GM21619 (cell line): ENCODE data around the gene CMTM4.
"Not testable (repeated sequence)": the region's sequence is repeated elsewhere in the genome, so short reads cannot be mapped to it uniquely, and the experiment has no call there.

Experiments
- ATAC-seq: cut with Tn5 transposase; IDR thresholded peaks from one replicate; pipeline ENCODE4 v1.9.1; 2021; ENCODE audit not compliant: unreplicated experiment

The CMTM4 gene

DNA sequence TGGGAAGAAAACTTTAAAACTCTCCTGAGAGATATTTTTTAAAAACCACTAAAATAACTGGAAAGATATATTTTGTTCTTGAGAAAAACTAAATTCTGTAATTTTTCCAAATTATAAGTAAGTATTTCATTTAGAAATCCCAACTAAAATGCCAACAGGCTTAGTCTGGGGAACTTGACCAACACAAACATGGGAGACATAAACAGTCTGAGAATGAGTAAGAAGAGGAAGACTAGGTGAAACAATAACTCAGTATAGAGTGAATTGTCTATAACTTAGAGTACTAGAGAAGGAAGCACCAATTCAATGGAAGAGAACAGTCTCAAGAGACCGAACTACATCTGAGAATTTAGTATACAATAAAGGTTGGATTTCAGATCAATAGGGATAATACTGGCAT lies 127.4 kb downstream of the CMTM4 start:
- no peak for ATAC-seq

DNA sequence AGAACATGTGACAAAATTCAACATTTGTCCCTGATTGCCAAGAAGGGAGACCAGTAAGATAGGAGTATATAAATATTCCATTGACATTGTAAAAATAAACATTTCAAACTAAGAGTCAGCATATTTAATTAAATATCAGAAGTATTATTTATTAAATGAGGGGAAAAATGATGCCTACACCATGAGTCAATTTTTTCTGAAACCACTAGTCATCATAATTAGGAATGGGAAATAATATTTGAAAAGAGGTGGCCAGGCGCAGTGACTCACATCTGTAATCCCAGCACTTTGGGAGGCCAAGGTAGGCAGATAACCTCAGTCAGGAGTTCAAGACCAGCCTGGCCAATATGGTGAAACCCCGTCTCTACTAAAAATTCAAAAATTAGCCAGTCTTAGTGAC lies 128.2 kb downstream of the CMTM4 start:
- ATAC-seq: no peak

DNA sequence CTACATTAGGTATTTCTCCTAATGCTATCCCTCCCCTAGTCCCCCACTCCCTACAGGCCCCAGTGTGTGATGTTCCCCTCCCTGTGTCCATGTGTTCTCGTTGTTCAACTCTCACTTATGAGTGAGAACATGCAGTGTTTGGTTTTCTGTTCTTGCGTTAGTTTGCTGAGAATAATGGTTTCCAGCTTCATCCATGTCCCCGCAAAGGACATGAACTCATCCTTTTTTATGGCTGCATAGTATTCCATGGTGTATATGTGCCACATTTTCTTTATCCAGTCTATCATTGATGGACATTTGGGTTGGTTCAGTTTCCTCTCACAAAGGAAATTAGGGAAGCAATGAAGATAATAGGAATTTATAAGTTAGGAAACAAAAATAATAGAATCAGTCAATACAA lies 129.3 kb downstream of the CMTM4 start:
- not testable (repeated sequence) for ATAC-seq

DNA sequence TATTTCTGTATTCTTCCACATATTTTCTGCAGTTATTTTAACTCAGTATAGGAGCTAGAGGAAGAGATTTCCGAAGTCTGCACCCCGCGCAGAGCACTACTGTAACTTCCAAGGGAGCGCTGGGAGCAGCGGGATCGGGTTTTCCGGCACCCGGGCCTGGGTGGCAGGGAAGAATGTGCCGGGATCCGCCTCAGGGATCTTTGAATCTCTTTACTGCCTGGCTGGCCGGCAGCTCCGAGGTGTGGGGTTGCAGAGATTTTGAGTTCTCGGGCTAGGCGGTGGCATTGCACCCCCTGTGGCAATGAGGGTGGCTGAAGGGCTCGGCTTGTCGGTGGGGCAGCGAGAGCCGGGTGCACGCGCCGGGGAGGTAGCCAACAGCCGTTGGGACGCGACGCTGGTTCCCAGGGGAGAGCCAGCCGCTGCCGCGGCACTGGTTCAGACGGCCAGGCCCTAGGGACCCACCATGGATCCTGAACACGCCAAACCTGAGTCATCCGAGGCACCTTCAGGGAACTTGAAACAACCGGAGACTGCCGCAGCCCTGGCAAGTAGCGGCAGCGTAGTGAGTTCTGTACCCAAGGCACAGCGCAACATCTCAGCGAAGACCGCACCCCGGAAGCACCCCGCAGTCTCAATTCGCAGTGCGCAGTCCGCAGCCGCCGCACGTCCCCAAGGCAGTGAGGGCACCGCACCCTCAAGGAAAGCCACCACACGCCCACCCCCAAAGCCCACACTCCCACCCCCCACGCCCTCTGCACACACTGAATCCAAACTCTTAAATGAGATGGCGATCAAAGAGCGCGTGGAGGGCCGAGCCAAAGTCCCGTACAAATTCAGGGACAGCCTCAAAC lies 130.3 kb downstream of the CMTM4 start, which contains the start of gene CMTM1:
TSS of gene CMTM1 (plus strand) at position 389 of the 851 bp plus-strand sequence. CDS start at position 464, 75 bp downstream.
- no peak for ATAC-seq
